Peyer's patch (tissue), 4 donors: ENCODE measurements around the gene PLPP4.

Source experiments
- CTCF ChIP-seq, 6 experiments: fragments of 450-650 bp in 4 of 6; fragments of 200-600 bp in 2 of 6; sonication (generic) in 1 of 6; IDR thresholded peaks; one replicate each; pipeline ENCODE4 v1.5.1; 2017 to 2019; ENCODE audit warnings: antibody characterized with exemption in 6 of 6, mild to moderate bottlenecking in 3 of 6, moderate library complexity in 1 of 6
- POLR2A ChIP-seq, 2 donors: fragments of 450-650 bp; IDR thresholded peaks; one replicate each; pipeline ENCODE4 v1.5.1; 2017; ENCODE audit warnings: antibody characterized with exemption in 2 of 2, mild to moderate bottlenecking in 2 of 2, moderate library complexity in 2 of 2

DNA sequence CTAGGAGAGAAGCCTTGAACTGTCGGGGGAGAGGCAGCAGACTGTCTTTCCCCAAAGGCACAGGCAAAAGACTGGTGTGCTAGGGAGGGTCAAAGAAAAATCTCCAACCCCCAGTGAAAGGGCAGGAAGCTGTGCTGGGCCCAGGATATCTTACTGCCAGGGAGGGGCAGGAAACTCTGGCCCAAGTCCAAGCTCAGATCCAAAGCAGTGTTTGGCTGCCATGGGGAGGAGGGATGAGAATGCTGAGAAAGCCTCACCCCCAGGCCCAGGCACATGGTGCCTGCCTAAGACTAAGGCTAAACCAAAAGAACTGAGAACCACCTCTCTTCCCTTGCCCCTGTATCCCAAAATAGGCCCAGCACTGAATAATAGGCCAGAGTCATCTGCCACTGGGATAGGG, 171.2 kb downstream of the PLPP4 start:
- TF ChIP-seq CTCF (IDR thresholded peaks at IDR 0.05) (no peak), POLR2A (IDR thresholded peaks at IDR 0.05) (no peak)
